COLO668 (cell line): Measurements from ENCODE around the gene PTPRD.
A peak's percentile ranks its signal among the peaks of the same experiment; 100 is the strongest.

Source experiments
- DNase-seq: peaks from one replicate; lab custom pipeline; 2025; ENCODE audit not compliant: unreplicated experiment; lab: John Stamatoyannopoulos, UW

PTPRD gene

DNA sequence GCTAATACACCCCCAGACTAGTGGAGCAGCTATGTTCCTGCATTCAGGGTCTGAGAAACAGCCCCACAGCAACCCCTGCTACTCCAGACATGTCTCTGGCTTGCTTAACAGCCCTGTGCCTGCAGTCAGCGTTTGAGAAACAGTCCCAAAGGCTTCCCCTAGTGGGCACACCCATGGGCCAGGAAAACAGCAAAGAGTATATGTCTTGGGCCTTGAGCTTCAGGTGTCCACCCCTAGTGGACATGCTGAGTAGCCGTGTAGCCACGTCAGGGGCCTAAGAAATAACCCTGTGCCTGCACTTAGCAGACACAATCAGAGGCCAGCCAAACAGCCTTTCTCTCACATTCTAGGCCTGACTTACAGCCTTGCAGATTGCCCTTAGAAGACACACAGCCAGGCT is 698.6 kb downstream of the PTPRD start:
- no peak for DNase-seq

DNA sequence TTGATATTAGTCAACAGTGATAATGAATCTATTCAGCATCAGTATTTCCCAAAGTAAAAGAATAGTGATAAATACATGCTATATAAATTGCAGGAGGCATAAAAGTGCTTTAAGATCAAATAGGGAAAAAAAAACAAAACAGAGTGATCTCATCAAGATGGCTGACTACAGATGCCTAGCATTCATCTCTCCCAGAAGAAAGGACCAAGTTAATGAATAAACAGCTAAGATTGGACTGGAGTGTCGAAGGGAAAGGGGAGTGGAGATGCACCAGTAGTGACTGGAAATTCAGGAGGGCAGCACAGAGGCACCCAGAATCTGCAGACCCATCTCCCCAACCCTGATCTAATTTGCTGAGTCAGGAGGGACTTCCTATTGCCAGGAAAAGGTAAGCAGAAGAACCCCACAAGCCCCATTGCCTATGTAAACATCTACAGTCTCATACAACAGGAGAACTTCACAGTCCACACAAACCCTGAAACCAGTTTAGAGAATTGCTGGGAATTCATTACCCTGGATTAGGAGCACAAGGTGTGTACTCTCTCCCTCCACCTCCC is 699.4 kb downstream of the PTPRD start:
- no peak for DNase-seq

DNA sequence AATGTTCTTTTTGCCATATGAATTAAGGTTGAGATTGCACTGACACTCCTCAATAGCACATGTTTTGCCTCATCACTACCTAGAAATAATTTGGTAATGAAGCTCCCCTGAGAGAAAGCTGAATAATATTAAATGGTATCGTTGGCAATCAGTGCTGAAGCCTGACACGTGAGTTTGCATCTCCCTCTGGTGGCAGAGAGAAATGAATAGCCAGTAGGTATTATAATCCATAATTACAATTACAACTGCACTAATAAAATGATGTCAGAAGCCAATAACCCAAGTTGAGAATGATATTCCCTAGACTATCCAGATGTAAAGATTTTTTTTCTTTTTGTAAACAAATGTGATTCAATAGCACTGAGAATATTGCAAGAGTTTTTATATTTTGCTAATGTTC is 700.3 kb downstream of the PTPRD start:
- no peak for DNase-seq

DNA sequence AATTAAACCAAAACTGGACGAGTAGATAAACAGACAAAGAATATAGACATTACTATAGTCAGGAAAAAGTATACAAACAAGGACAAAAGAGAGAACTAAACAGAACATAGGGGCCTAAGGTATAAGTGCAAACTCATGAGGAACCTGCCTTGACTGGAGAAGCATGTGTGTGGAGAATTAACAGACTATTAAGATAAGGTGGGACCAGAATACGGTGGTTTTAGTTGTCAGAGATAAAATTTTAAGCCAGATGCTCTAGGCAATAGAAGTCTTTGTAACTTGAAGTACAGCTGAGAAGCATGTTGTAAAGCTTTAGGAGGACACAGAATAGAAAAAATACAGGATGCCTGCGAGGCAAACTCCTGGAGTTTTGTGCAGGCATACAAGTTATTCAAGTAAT is 707.1 kb downstream of the PTPRD start:
- no peak for DNase-seq

DNA sequence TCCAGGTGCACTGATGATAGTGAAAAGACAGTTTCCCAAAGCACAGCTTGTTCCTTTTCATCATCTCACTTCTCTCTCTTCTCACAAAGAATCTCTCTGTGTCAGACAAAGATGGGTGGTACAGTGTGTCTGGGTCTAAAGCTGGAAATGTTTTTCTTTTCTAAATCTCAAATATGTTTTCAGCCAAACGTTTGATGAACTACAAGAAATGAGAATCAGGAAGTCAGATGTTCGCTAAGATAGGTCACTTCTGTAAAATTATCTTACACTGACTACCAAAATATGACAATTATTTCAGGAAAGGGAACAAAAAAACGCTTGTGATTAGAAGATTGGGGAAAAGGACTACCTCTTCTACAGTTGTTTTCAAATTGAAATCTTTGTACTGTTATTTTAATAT is 708.8 kb downstream of the PTPRD start:
- no peak for DNase-seq

DNA sequence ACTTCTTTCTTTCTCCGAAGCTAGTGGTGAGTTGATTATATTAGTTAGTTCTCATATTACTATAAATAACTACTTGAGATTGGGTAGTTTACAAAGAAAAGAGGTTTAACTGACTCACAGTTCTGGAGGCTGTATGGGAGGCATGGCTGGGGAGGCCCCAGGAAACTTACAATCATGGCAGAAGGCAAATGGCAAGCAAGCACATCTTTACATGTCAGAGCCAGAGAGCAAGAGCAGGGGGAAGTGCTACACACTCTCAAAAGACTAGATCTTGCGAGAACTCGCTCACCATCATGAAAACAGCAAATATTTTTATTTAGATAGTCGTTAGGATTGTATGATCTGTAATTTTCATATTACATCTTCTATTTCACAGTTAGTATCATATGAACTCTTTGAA is 711.2 kb downstream of the PTPRD start:
- no peak for DNase-seq

DNA sequence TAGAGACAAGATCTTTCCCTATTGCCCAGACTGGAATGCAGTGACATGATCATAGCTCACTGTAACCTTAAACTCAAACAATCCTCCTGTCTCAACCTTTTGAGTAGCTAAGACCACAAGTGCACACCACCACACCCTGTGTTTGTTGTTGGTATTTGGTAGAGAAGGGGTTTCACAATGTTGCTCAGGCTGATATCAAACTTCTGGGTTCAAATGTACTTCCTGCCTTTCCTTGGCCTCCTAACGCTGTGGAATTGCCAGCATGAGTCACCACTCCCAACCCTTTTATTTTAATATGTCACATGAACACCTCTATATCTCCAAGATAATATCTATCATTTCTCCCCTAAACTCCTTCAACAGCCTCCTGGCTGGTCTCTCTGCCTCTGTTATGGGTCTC is 719.0 kb downstream of the PTPRD start:
- no peak for DNase-seq

DNA sequence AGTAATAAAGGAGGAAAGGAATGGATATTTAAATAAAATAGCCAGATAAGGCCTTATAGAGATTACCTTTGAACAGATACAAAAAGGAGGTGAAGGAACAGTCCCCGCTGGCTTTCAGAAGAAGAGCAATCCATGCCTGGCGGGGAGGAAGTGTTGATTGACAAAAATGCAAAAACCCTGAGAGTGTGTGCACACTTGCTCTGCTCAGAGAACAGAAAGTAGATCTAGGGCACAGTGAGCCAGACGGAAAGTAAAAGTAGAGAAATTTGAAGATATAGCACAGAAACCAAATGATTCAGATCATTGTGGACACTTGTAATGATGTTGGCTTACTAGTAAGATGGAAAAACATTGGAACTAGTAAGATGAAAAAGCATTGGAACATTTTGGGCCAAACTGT is 720.6 kb downstream of the PTPRD start:
- DNase-seq: no peak

DNA sequence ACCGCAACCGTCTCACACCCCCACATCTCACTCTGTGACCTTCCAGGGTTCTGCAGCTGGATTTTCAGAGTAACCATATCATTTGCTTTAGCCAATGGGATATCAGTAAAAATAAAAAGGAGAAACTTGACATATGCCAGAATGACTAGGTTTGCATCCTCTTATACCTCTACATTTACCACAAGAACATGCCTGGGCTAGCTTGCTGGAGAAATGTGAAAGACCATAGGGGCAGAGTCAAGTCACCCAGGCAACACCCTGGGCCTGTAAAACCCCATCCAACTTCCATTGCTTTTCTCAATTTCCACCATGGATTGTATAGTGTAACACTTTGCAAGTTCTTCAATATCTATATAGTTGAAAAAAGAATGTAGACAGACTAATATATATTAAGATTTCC is 731.1 kb downstream of the PTPRD start:
- no peak for DNase-seq

DNA sequence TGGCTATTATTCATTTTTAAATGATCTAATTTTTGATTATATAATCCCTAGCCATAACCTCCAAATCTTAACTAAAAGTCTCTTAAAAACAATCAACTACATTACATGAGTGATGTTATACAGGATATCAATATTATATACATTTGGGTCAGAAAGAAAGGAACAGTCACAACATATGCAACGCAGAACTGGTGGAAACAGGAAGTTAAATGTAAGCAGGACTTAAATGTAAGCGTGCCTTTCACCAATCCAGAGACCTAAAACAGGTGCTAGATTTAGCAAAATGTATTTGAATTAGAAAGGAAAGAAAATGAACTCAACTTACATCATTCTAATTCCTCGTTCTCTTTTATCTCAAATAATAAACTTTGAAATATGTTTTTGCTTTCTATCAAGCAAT is 738.5 kb downstream of the PTPRD start:
- no peak for DNase-seq

DNA sequence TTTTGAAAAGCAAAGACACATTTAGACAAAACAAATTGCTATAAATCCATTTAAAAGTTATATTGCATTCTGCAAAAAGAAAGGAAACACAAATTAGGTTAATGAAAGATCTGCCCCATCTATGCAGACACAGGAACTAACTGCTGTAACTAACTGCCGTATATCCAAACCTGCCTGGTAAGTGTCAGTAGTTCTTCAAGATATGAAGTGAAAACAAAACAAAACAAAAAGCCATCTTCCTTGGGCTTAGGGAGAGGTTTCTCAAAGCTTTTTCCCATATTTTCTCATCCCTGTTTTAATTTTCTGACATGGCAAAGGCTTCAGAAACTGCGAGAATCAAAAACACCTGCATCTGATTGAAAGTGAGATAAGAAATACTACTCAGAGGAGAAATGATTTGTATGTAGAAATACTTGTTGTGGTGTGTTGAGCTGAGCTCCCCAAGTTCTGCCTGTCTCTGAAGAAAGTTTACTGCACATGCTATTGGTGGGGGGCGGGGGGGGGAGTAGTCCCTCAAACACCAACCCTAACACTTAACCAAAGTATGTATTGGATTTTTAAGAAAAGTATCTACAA is 750.5 kb downstream of the PTPRD start:
- no peak for DNase-seq

DNA sequence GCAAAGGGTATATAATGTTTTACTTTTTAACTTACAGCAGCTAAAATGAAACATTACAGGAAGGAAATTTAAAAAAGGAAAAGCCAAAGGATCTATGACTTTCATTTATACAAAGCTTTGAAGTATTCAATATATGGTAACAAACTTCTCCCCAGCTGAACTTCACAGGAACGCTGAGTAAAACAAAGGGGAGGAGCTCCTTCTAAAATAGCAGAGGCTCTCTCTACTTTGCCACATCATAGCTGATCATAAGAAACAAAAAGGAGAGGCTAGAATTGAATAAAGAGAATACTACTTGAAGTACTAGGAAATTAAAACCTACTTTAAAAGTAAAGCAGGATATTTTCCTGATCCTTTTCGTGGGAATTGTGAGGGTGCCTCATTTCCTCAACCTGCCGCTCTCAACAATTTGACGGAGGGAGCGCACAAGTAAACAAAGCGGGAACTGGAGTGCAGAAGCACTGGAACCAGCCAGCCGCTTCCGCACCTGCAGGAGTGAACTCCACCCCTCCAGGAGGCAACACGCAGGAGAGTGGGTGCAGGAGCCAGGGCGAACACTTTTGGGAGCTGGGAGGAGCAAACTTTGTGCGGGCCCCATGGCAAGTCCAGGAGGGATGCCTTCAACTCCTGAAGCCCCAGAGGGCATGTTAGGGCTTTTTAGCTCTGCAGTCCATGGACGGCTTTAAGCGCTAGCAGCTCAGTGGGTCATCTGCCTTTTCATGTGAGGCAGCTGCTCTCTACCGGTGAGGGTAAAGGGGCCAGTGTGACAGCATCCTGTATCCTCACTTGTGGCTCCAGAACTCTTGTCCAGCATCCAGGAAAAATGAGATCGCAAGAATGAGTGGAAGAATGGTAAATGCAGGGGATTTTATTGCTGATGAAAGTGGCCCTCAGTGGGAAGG is 757.4 kb downstream of the PTPRD start:
- peak; percentile 48 for DNase-seq

DNA sequence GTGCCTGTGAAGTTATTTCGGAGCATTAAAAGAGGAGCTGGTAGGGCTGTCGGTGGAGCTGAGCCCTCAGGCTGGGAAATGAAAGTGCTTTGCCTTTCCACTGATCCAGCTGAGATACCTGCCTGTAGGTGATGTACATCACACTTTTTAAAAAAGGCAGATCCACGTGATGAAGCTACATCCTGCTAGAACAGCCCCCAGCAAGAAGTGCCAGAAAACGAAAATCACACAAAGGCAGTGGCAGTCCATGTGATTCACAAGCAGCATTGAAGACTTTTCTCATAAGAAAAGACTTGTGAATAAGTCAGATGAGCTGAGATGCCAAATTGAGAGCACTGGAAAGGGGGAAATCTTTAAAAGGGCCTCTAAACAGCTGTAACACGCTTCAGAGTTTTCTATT is 765.1 kb downstream of the PTPRD start:
- no peak for DNase-seq

DNA sequence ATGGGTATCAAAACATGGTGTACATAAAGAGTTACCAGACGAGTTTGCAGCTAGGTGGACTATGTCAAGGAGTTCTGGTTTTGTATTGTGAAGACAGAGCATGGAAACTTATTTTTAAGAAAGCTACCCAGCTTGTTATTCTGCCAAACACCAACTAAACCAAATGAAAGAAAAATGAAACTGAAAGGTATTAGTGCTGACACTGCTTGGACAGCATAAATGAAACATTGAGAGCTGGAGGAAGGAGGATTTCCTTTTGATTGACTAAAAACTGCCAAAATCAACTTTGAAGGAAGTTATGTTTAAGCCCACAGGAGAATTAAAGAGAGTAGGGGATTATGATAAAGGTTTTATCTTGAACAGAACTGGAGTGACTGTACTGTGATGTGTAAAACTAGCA is 766.2 kb downstream of the PTPRD start:
- DNase-seq: no peak

DNA sequence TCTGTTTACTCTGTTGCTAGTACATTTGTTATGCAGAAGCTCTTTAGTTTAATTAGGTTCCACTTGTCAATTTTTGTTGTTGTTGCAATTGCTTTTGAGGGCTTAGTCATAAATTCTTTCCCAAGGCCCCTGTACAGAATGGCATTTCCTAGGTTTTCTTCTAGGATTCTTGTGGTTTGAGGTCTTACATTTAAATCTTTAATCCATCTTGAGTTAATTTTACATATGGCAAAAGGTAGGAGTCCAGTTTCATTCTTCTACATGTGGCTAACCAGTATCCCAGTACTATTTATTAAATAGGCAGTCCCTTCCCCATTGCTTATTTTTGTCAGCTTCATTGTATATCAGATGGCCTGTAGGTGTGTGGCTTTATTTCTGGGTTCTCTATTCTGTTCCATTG is 792.4 kb downstream of the PTPRD start:
- no peak for DNase-seq

DNA sequence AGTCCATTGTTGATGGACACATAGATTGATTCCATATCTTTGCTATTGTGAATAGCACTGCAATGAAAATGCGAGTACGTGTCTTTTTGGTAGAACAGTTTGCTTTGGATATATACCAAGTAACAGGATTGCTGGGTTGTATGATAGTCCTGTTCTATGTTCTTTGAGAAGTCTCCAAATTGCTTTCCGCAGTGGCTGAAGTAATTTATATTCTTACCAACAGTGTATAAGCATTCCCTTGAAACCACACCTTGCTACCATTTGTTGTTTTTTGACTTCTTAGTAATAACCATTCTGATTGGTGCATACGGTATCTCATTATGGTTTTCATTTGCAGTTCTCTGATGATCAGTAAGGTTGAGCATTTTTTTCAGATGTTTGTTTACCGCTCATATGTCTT is 792.9 kb downstream of the PTPRD start:
- DNase-seq: no peak

DNA sequence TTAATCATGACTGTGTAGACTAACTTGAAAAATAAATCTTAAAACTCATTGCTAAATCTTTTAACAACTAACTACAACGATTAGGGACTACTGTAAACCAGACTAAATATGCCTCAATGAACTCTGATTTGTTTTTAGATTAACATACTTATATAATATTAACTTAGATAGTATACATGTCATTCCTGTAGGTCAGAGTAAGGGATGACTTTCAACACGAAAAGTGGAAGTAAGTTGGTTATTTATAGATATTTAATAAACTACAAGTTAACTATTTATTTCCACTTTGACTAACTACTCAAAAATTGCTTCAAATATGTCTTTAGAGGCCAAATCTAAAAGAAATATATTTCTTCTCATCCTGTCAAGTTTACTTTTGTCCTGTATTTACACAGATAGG is 795.6 kb downstream of the PTPRD start:
- DNase-seq: no peak

DNA sequence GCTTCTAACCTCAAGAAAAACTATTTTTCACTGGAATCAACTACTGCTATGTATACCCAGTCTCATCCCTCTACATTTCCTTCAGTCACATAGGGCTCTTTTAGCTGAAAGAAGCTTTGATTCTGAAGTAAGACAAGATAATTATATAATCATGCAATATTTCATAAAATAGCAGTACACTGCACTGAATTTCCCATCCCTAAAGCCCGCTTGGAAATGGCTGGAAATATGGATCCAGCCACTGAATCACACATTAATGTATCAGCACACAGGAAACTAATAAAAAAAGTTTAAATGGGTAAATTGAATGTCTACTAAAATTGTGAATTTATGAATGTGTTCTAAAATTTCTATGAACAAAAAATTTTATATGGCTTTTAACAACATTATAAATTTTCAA is 808.7 kb downstream of the PTPRD start:
- DNase-seq: no peak

DNA sequence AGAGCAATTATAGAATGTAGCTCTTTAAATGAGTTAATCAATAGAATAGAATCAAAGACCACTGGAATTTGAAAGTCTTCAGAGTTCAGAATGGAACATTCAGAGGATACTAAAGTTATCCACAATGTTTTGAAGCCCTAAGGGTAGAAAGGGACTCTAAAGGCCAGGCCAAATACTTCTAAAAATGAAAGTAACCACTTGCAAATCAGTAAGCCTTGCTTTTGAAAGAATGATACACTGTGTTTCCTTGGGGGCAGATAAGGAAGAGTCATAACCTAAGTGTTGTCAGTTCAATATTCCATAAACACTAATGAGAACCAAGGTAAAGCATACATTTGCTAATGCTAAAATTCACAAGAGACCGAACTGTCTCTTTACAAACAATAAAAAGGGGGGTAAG is 813.5 kb downstream of the PTPRD start:
- no peak for DNase-seq

DNA sequence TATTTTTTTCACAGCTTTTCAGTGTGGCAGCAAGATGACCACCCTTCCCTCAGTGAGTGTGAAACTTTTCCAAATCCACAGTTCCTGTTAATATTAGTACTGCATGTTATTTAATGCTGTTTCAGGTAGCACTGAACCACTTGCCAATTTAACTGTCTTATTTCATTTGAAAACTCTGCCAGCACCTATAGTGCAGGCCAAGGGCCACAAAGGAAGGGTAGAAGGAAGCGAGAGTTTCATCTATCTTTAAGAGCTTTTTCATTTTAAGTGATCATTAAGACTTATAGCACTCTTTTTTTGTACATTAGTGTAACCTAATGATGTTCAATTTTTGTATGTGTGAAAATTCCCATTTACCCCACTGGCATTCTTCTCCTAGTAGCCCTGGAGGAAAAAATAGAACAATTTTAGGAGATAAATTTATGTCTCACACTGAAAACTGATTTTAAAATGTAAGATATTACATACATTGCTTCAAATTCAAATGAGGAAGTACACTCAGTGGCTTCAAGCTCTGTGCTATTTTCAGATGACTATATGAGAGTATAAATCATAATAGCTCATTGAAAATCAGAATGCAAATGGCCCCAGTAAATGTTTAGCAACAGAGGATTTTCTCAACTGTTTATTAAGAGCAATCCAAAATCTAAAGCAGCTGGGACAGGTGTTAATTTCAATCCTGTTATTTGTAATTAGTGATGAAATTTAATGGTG is 820.5 kb downstream of the PTPRD start:
- no peak for DNase-seq

DNA sequence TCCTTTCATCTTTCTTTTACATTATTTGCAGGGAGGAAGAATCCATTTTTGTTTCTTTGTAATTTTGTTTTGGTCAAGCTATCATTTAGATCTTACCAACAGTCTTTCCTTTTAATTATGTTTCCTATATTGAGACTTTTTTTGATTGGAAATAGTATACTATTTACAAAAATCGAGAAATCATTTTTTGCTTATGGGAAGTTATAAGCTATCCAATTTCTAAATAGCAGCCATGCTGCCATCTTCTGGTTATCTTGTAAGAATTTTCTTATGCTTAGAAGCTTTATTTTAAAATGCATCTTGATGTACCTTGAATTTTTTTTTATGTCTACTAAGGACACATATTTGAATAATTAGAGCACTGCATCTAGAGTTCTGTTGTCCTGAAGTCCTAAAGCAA is 821.2 kb downstream of the PTPRD start:
- DNase-seq: no peak
